ENCODE data around the gene TUBA3E. TPM values are rescaled to one million over a fixed set of nuclear protein-coding genes. Genes with fewer than 3 reads are reported as not detected.
"Not testable (repeated sequence)": the region's sequence is repeated elsewhere in the genome, so short reads cannot be mapped to it uniquely, and the experiment has no call there.

TUBA3E gene
- total and polyA plus RNA-seq, 12 donors, result not detected

- H3K36me3 ChIP-seq (replicated peaks in 1 of 2); intact Hi-C loops (cut with DNase I); DNase-seq; H3K9me3 ChIP-seq (replicated peaks in 1 of 3); H3K4me1 ChIP-seq (replicated peaks in 1 of 2); H3K27ac ChIP-seq; H3K4me3 ChIP-seq; H3K27me3 ChIP-seq: not testable (repeated sequence)
- WGBS, 4 donors, result 53 to 62% (median 57%) methylated on average over 4 of the region's 4 CpGs
Measured at GRCh38 chr2:130222523-130222922, 24.3 kb upstream of the TUBA3E start.

GRCh38 chr2:130220505-130220904, 22.3 kb upstream of the TUBA3E start:
- H3K4me1 ChIP-seq (replicated peaks in 1 of 2); H3K4me3 ChIP-seq; H3K9me3 ChIP-seq (replicated peaks in 1 of 3); H3K27ac ChIP-seq; DNase-seq; H3K36me3 ChIP-seq (replicated peaks in 1 of 2); H3K27me3 ChIP-seq; intact Hi-C loops (cut with DNase I): not testable (repeated sequence)
- WGBS, 4 donors, result 14 to 40% (median 17%) methylated on average over 1 of the region's 1 CpG; no CpG with 5 or more reads in 1 of the 4 donors

- H3K4me1 ChIP-seq (replicated peaks in 1 of 2); H3K36me3 ChIP-seq (replicated peaks in 1 of 2); H3K27ac ChIP-seq; H3K4me3 ChIP-seq; H3K27me3 ChIP-seq; H3K9me3 ChIP-seq (replicated peaks in 1 of 3); DNase-seq; intact Hi-C loops (cut with DNase I): not testable (repeated sequence)
- WGBS, 4 donors, result 75 to 87% (median 83%) methylated on average over 2 of the region's 2 CpGs
Measured at GRCh38 chr2:130219147-130219546, 20.9 kb upstream of the TUBA3E start.

GRCh38 chr2:130207051-130207450, 8.8 kb upstream of the TUBA3E start:
- H3K4me3 ChIP-seq; H3K9me3 ChIP-seq (replicated peaks in 1 of 3); H3K4me1 ChIP-seq (replicated peaks in 1 of 2); H3K27me3 ChIP-seq; H3K27ac ChIP-seq; intact Hi-C loops (cut with DNase I); H3K36me3 ChIP-seq (replicated peaks in 1 of 2): not testable (repeated sequence)
- 40 to 65% (median 60%) methylated on average over 10 to 13 of the region's 13 CpGs for WGBS, 4 donors
- DNase-seq, result peak in 2 of 7 donors; percentile 11 to 31

GRCh38 chr2:130203150-130203549, 4.9 kb upstream of the TUBA3E start:
- H3K9me3 ChIP-seq (replicated peaks in 1 of 3); H3K4me3 ChIP-seq; H3K27me3 ChIP-seq; H3K27ac ChIP-seq; H3K4me1 ChIP-seq (replicated peaks in 1 of 2); H3K36me3 ChIP-seq (replicated peaks in 1 of 2); intact Hi-C loops (cut with DNase I): not testable (repeated sequence)
- 49 to 83% (median 66%) methylated on average over 1 to 3 of the region's 3 CpGs for WGBS, 4 donors
- DNase-seq, result peak in 3 of 7 donors; percentile 39 to 57 (median 52)

- intact Hi-C loops (cut with DNase I); H3K4me1 ChIP-seq (replicated peaks in 1 of 2); H3K4me3 ChIP-seq; H3K36me3 ChIP-seq (replicated peaks in 1 of 2); H3K27ac ChIP-seq; H3K9me3 ChIP-seq (replicated peaks in 1 of 3); H3K27me3 ChIP-seq: not testable (repeated sequence)
- DNase-seq, result peak in 4 of 7 donors; percentile 19 to 58 (median 34)
- 44 to 45% methylated on average over 4 to 6 of the region's 7 CpGs; no CpG with 5 or more reads in 2 of the 4 donors for WGBS, 4 donors
Measured at GRCh38 chr2:130202518-130202917, 4.3 kb upstream of the TUBA3E start.

- 87 to 98% (median 91%) methylated on average over 6 to 9 of the region's 13 CpGs for WGBS, 4 donors
- H3K9me3 ChIP-seq (replicated peaks in 1 of 3); intact Hi-C loops (cut with DNase I): not testable (repeated sequence)
Measured at GRCh38 chr2:130196052-130196451, 2.2 kb downstream of the TUBA3E start.

GRCh38 chr2:130195089-130195635, 3.1 kb downstream of the TUBA3E start:
- 71 to 79% (median 78%) methylated on average over 5 to 9 of the region's 9 CpGs for whole genome bisulfite sequencing, 4 donors
- not testable (repeated sequence) for H3K4me1 ChIP-seq (replicated peaks in 1 of 2); H3K4me3 ChIP-seq

More at GRCh38 chr2:130196052-130196451, 2.2 kb downstream of the TUBA3E start:
- H3K36me3 ChIP-seq (replicated peaks in 1 of 2); H3K4me3 ChIP-seq; H3K27me3 ChIP-seq; DNase-seq; H3K27ac ChIP-seq; H3K4me1 ChIP-seq (replicated peaks in 1 of 2): not testable (repeated sequence)

GRCh38 chr2:130193824-130194223, 4.4 kb downstream of the TUBA3E start:
- H3K27ac ChIP-seq; DNase-seq; H3K9me3 ChIP-seq (replicated peaks in 1 of 3); H3K27me3 ChIP-seq; H3K4me1 ChIP-seq (replicated peaks in 1 of 2); H3K36me3 ChIP-seq (replicated peaks in 1 of 2); H3K4me3 ChIP-seq; intact Hi-C loops (cut with DNase I): not testable (repeated sequence)
- 73 to 100% (median 91%) methylated on average over 6 to 19 of the region's 22 CpGs for WGBS, 4 donors

More at GRCh38 chr2:130195089-130195635, 3.1 kb downstream of the TUBA3E start:
- H3K27ac ChIP-seq; H3K27me3 ChIP-seq; H3K36me3 ChIP-seq (replicated peaks in 1 of 2); H3K9me3 ChIP-seq (replicated peaks in 1 of 3); intact Hi-C loops (cut with DNase I); DNase-seq: not testable (repeated sequence)

GRCh38 chr2:130192451-130192850, 5.8 kb downstream of the TUBA3E start:
- H3K36me3 ChIP-seq (replicated peaks in 1 of 2); intact Hi-C loops (cut with DNase I); H3K9me3 ChIP-seq (replicated peaks in 1 of 3); DNase-seq; H3K27ac ChIP-seq; H3K4me3 ChIP-seq; H3K27me3 ChIP-seq; H3K4me1 ChIP-seq (replicated peaks in 1 of 2): not testable (repeated sequence)
- 69 to 83% (median 78%) methylated on average over 3 of the region's 3 CpGs for WGBS, 4 donors

- H3K27me3 ChIP-seq; H3K9me3 ChIP-seq (replicated peaks in 1 of 3); DNase-seq; intact Hi-C loops (cut with DNase I); H3K4me1 ChIP-seq (replicated peaks in 1 of 2); H3K4me3 ChIP-seq; H3K36me3 ChIP-seq (replicated peaks in 1 of 2); H3K27ac ChIP-seq: not testable (repeated sequence)
- 90 to 94% (median 93%) methylated on average over 6 of the region's 6 CpGs for WGBS, 4 donors
Measured at GRCh38 chr2:130191319-130191718, 6.9 kb downstream of the TUBA3E start.

Measured in adrenal gland (tissue), 12 donors.